Middle frontal gyrus (tissue), 1 donor: ENCODE results near the gene STPG2.

Experiments used
- DNase-seq: peaks from one replicate; pipeline ENCODE4 v3.0.0-alpha.2; 2015; ENCODE audit warnings: low spot score; ENCODE audit errors: extremely low spot score

The STPG2 gene

GRCh38 chr4:98094118-98094517, 49.2 kb downstream of the STPG2 start:
- DNase-seq, result no peak

- no peak for DNase-seq
These were observed 49.6 kb downstream of the STPG2 start for GRCh38 chr4:98093662-98094061.

GRCh38 chr4:98092833-98093439, 50.3 kb downstream of the STPG2 start:
- no peak for DNase-seq

GRCh38 chr4:98081936-98082335, 61.3 kb downstream of the STPG2 start:
- DNase-seq, result no peak

GRCh38 chr4:98068495-98068894, 74.8 kb downstream of the STPG2 start:
- DNase-seq, result no peak

- no peak for DNase-seq
These were observed 87.3 kb downstream of the STPG2 start for GRCh38 chr4:98055800-98056501.

- no peak for DNase-seq
These were observed 96.6 kb downstream of the STPG2 start for GRCh38 chr4:98046665-98047064.

GRCh38 chr4:98030059-98030458, 113.2 kb downstream of the STPG2 start:
- no peak for DNase-seq

- DNase-seq, result no peak
These were observed 115.4 kb downstream of the STPG2 start for GRCh38 chr4:98027827-98028226.

GRCh38 chr4:98026362-98026761, 116.9 kb downstream of the STPG2 start:
- no peak for DNase-seq

GRCh38 chr4:98006814-98007412, 136.4 kb downstream of the STPG2 start:
- no peak for DNase-seq

GRCh38 chr4:98006060-98006459, 137.2 kb downstream of the STPG2 start:
- no peak for DNase-seq

GRCh38 chr4:98000940-98001339, 142.3 kb downstream of the STPG2 start:
- DNase-seq, result no peak

- DNase-seq, result no peak
These were observed 145.1 kb downstream of the STPG2 start for GRCh38 chr4:97998203-97998602.

- no peak for DNase-seq
These were observed 148.4 kb downstream of the STPG2 start for GRCh38 chr4:97994765-97995465.

- DNase-seq, result no peak
These were observed 152.9 kb downstream of the STPG2 start for GRCh38 chr4:97990409-97990808.

- no peak for DNase-seq
These were observed 156.1 kb downstream of the STPG2 start for GRCh38 chr4:97987019-97987648.

- no peak for DNase-seq
These were observed 158.6 kb downstream of the STPG2 start for GRCh38 chr4:97984545-97985131.

- no peak for DNase-seq
These were observed 164.3 kb downstream of the STPG2 start for GRCh38 chr4:97978791-97979488.

- DNase-seq, result no peak
These were observed 189.9 kb downstream of the STPG2 start for GRCh38 chr4:97953171-97953941.
